ENCODE data around the gene MIGA2. TPM values are rescaled to one million over a fixed set of nuclear protein-coding genes. Genes with fewer than 3 reads are reported as not detected.

The MIGA2 gene
- total RNA-seq, 1 donor from 2014 or later, result 10.8 TPM

DNA sequence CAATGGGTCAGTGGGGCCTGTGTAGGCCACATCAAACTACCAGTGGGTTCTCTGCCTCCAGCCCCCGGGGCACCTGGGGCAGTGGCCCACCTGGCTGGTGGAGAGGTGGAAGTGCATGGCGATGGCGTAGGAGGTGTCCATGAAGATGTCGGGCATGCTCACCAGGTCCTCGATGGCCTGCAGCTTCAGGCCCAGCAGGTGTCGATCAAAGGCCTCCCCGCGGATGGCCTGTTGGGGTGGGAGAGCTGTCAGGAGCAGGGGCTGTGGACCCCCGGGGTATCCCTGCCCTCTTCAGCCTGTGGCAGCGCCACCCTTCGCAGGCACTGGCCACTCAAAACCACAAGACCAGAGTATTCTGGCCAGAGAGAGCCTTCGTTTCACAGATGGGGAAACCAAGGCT, 59.5 kb downstream of the MIGA2 start:
- H3K4me3 ChIP-seq, result no peak overlapping the region
- H3F3A ChIP-seq (ENCODE audit: low read depth), result no peaks in the 10 kb centered on the region
- H3K9ac ChIP-seq, result no peak overlapping the region
- Mint-ChIP-seq H3K4me3 (no peak overlapping the region), H3K27ac (no peak overlapping the region), H3K36me3 (peaks cover 4% of the 10 kb centered on the region), H3K4me1 (peaks cover 6% of the 10 kb centered on the region), H3K27me3 (ENCODE audit: insufficient read depth, low read depth) (peaks cover 8% of the 10 kb centered on the region), H3K9me3 (no peaks in the 10 kb centered on the region)
- H3K4me2 ChIP-seq, result no peak overlapping the region
- H3K4me1 ChIP-seq, result no peaks in the 10 kb centered on the region
- H3K27ac ChIP-seq, result no peak overlapping the region
- no peak for DNase-seq (ENCODE audit: low spot score)
- H2AFZ ChIP-seq (replicated peaks), result no peak overlapping the region
- no peaks in the 10 kb centered on the region for H4K20me1 ChIP-seq (ENCODE audit: low read depth)
- TF ChIP-seq EZH2phosphoT487 (IDR thresholded peaks at IDR 0.05) (no peak), EZH2 (IDR thresholded peaks at IDR 0.05) (no peak)
- TF ChIP-seq, protein P1, sequence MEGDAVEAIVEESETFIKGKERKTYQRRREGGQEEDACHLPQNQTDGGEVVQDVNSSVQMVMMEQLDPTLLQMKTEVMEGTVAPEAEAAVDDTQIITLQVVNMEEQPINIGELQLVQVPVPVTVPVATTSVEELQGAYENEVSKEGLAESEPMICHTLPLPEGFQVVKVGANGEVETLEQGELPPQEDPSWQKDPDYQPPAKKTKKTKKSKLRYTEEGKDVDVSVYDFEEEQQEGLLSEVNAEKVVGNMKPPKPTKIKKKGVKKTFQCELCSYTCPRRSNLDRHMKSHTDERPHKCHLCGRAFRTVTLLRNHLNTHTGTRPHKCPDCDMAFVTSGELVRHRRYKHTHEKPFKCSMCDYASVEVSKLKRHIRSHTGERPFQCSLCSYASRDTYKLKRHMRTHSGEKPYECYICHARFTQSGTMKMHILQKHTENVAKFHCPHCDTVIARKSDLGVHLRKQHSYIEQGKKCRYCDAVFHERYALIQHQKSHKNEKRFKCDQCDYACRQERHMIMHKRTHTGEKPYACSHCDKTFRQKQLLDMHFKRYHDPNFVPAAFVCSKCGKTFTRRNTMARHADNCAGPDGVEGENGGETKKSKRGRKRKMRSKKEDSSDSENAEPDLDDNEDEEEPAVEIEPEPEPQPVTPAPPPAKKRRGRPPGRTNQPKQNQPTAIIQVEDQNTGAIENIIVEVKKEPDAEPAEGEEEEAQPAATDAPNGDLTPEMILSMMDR (IDR thresholded peaks at IDR 0.05), result no peak
- no peaks in the 10 kb centered on the region for H3K36me3 ChIP-seq
- no peaks in the 10 kb centered on the region for H3K79me2 ChIP-seq (ENCODE audit: low read depth)
- H3K9me3 ChIP-seq (ENCODE audit: low read depth), result no peaks in the 10 kb centered on the region
- no peaks in the 10 kb centered on the region for H3K27me3 ChIP-seq

DNA sequence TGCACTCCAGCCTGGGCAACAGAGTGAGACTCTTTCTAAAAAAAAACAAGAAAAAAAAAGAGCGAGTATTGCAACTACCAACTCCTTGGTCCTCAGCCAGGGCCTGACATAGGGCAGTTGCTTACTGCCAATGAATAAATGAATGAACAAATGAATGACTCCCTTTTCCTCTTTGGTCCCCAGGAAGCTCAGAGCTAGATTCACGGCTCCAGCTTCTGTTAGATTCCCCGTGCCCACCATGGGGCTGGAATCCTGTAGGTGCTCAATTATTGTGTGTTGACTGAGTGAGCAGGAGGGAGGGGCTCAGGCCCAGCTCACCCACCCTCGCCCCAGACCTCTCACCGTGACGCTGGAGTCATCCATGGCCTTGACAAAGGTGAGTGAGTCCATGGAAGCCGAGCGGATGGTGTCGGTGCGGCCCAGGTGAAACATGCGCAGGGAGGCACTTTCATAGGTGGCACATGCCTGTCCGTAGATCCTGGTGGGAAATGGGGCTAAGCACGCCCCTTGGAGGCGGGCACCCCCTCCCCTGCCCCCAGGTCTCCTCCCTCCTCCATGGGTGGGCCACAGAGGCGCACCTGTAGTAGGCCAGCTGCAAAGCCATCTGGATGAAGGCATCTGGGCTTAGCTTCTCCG, 61.4 kb downstream of the MIGA2 start:
- TF ChIP-seq, protein P1 (IDR thresholded peaks at IDR 0.05), result no peak
- TF ChIP-seq EZH2 (IDR thresholded peaks at IDR 0.05) (no peak), EZH2phosphoT487 (IDR thresholded peaks at IDR 0.05) (no peak)
- Histone ChIP-seq H2AFZ (replicated peaks) (no peak overlapping the region), H3K4me3 (no peak overlapping the region), H4K20me1 (ENCODE audit: low read depth) (no peaks in the 10 kb centered on the region), H3K27me3 (no peaks in the 10 kb centered on the region), H3K79me2 (ENCODE audit: low read depth) (no peaks in the 10 kb centered on the region), H3K4me2 (no peak overlapping the region), H3K9ac (no peak overlapping the region), H3K36me3 (no peaks in the 10 kb centered on the region), H3F3A (ENCODE audit: low read depth) (no peaks in the 10 kb centered on the region), H3K9me3 (ENCODE audit: low read depth) (no peaks in the 10 kb centered on the region), H3K4me1 (no peaks in the 10 kb centered on the region), H3K27ac (no peak overlapping the region)
- Mint-ChIP-seq H3K27me3 (ENCODE audit: insufficient read depth, low read depth) (peaks cover 9% of the 10 kb centered on the region), H3K27ac (no peak overlapping the region), H3K36me3 (peaks cover 4% of the 10 kb centered on the region), H3K4me3 (no peak overlapping the region), H3K9me3 (no peaks in the 10 kb centered on the region), H3K4me1 (peaks cover 10% of the 10 kb centered on the region)
- DNase-seq (ENCODE audit: low spot score), result no peak

DNA sequence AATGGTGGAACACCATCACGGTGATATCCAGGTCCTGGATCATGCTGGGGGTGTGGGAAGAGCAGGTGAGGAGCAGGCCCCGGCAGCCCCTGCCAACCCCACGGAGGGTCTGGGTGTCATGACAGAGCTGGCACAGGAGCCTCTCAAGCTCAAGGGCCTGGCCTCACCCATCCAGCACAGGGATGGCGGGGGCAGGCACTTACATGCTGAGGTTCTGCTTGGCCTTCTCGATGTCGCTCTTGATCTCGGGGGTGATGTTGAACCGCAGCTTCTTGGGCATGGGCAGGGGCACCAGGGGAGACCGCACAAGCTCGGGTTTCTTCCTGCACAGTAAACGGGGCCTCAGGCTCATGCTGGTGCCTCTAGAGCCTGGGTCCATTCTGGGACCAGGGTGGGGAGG, 61.9 kb downstream of the MIGA2 start:
- Histone ChIP-seq H2AFZ (replicated peaks) (no peak overlapping the region), H3K79me2 (ENCODE audit: low read depth) (no peaks in the 10 kb centered on the region), H3K9ac (no peak overlapping the region), H3K27me3 (no peaks in the 10 kb centered on the region), H3K36me3 (no peaks in the 10 kb centered on the region), H3K9me3 (ENCODE audit: low read depth) (no peaks in the 10 kb centered on the region), H3F3A (ENCODE audit: low read depth) (no peaks in the 10 kb centered on the region), H3K4me2 (no peak overlapping the region), H3K4me1 (no peaks in the 10 kb centered on the region), H4K20me1 (ENCODE audit: low read depth) (no peaks in the 10 kb centered on the region), H3K4me3 (no peak overlapping the region), H3K27ac (no peak overlapping the region)
- DNase-seq (ENCODE audit: low spot score), result no peak
- Mint-ChIP-seq H3K4me1 (peaks cover 10% of the 10 kb centered on the region), H3K36me3 (peaks cover 4% of the 10 kb centered on the region), H3K4me3 (no peak overlapping the region), H3K9me3 (no peaks in the 10 kb centered on the region), H3K27ac (no peak overlapping the region), H3K27me3 (ENCODE audit: insufficient read depth, low read depth) (peaks cover 9% of the 10 kb centered on the region)
- TF ChIP-seq EZH2phosphoT487 (IDR thresholded peaks at IDR 0.05), result no peak
- TF ChIP-seq, protein P1 (IDR thresholded peaks at IDR 0.05), result no peak
- no peak for TF ChIP-seq EZH2 (IDR thresholded peaks at IDR 0.05)
